ENCODE results near the gene GP1BB. TPM values are rescaled to one million over a fixed set of nuclear protein-coding genes. Genes with fewer than 3 reads are reported as not detected.

GP1BB gene
- total RNA-seq, 4 donors from 2014 or later = 39.8 to 65.1 (median 51.0) TPM

- intact Hi-C loops (cut with DNase I; ENCODE audit: low total_unique reads) = no loop called here
These were observed 49.5 kb downstream of the GP1BB start for GRCh38 chr22:19772673-19773469.

GRCh38 chr22:19773470-19774040 is 50.2 kb downstream of the GP1BB start:
- H3K4me3 ChIP-seq (ENCODE audit: low read depth, poor library complexity, severe bottlenecking) = no peak overlapping the region
- no peak for TF ChIP-seq CTCF (IDR thresholded peaks at IDR 0.05)
- TF ChIP-seq POLR2A (IDR thresholded peaks at IDR 0.05) = no peak
- 87 to 94% methylated on average over 8 to 9 of the region's 9 CpGs for WGBS, 2 donors
- intact Hi-C loops (cut with DNase I; ENCODE audit: low total_unique reads) = no loop called here
- DNase-seq (ENCODE audit: low spot score in 2 of 2) = no peak

More at GRCh38 chr22:19772673-19773469, 49.5 kb downstream of the GP1BB start:
- no peak overlapping the region for H3K4me3 ChIP-seq (ENCODE audit: low read depth, poor library complexity, severe bottlenecking)
- no peak for TF ChIP-seq POLR2A (IDR thresholded peaks at IDR 0.05)
- no peak for TF ChIP-seq CTCF (IDR thresholded peaks at IDR 0.05)
- WGBS, 2 donors = 79 to 83% methylated on average over 25 of the region's 25 CpGs
- DNase-seq (ENCODE audit: low spot score in 2 of 2) = no peak

Other genes starting within 250 kb of the GP1BB start
- gene UFD1, start 244.3 kb upstream of the GP1BB start, total RNA-seq = 10 to 100 TPM; 21.9 to 40.9 (median 34.5) TPM
- 1 to 10 TPM in 3 of 4 donors, under 1 TPM in 1; 0.39 to 3.9 (median 2.0) TPM for gene CDC45, start 243.6 kb upstream of the GP1BB start, total RNA-seq
- gene CLDN5, start 199.1 kb upstream of the GP1BB start, total RNA-seq = 100 to 1,000 TPM in 2 of 4 donors, 10 to 100 TPM in 2; 94.9 to 170 (median 117) TPM
- 100 to 1,000 TPM; 102 to 193 (median 125) TPM for gene SEPTIN5, start 9.0 kb upstream of the GP1BB start, total RNA-seq
- 10 to 100 TPM in 1 of 4 donors, 1 to 10 TPM in 3; 1.5 to 14.1 (median 4.9) TPM for gene TBX1, start 37.2 kb downstream of the GP1BB start, total RNA-seq
- 10 to 100 TPM; 10.0 to 16.2 (median 11.2) TPM for gene GNB1L, start 131.3 kb downstream of the GP1BB start, total RNA-seq
- 10 to 100 TPM; 24.5 to 28.0 (median 27.1) TPM for gene RTL10, start 131.3 kb downstream of the GP1BB start, total RNA-seq
- gene COMT, start 218.2 kb downstream of the GP1BB start, total RNA-seq = 100 to 1,000 TPM; 224 to 306 (median 272) TPM
- 10 to 100 TPM; 10.9 to 16.8 (median 15.2) TPM for gene TXNRD2, start 218.3 kb downstream of the GP1BB start, total RNA-seq

Measured in lower leg skin (tissue), 4 donors.